ENCODE results near the gene DRD2. TPM values are rescaled to one million over a fixed set of nuclear protein-coding genes. Genes with fewer than 3 reads are reported as not detected.

The DRD2 gene
- total and polyA plus RNA-seq, 2 donors (not counting 3 experiments of a cell fraction or from before 2014, with no cell fraction given): not detected

GRCh38 chr11:113412675-113413074, 62.5 kb downstream of the DRD2 start:
- no peak for DNase-seq (ENCODE audit: low read depth, low spot score)
- BruUV-seq (replicated peaks): no TSS peak

More at GRCh38 chr11:113412675-113413074, 62.5 kb downstream of the DRD2 start:
- Histone ChIP-seq H3K4me1 (ENCODE audit: control insufficient read depth, extremely low read depth, insufficient read depth, low read length) (no peaks in the 10 kb centered on the region), H3K27ac (ENCODE audit: insufficient read depth, low read depth, low read length) (no peak overlapping the region), H3K4me2 (ENCODE audit: insufficient read depth, low read length) (no peak overlapping the region), H3K9me3 (replicated peaks; ENCODE audit: control insufficient read depth, insufficient read depth, low read length) (no peaks in the 10 kb centered on the region), H3K27me3 (ENCODE audit: control insufficient read depth in 2 of 2, insufficient read depth in 2 of 2, low read length in 2 of 2) (no peaks in the 10 kb centered on the region), H4K20me1 (replicated peaks; ENCODE audit: control insufficient read depth, extremely low read depth, insufficient read depth, low read length) (no peaks in the 10 kb centered on the region), H3K4me3 (replicated peaks in 1 of 3; ENCODE audit: insufficient read depth in 1 of 3, low read depth in 1 of 3, low read length in 3 of 3) (no peak overlapping the region), H3K79me2 (ENCODE audit: control insufficient read depth, insufficient read depth, low read length) (no peaks in the 10 kb centered on the region), H3K36me3 (ENCODE audit: control insufficient read depth in 2 of 2, extremely low read depth in 1 of 2, insufficient read depth in 2 of 2, low read length in 2 of 2) (no peaks in the 10 kb centered on the region), H2AFZ (ENCODE audit: low read depth, low read length) (no peak overlapping the region), H3K9ac (replicated peaks; ENCODE audit: extremely low read depth, insufficient read depth, low read length) (no peak overlapping the region), H3K9me1 (replicated peaks; ENCODE audit: control insufficient read depth, extremely low read depth, insufficient read depth, low read length) (no peaks in the 10 kb centered on the region)
- ChIA-PET CTCF (no interaction called here), POLR2A (no interaction called here)
- intact Hi-C loops (cut with micrococcal nuclease) (no loop called here), dilution Hi-C loops (cut with MboI; ENCODE audit: extremely low pct_ligation_motif_present, low sequenced_read_pairs) (no loop called here)
- no peak for FAIRE-seq
- TF ChIP-seq CTCF (IDR thresholded peaks at IDR 0.05; ENCODE audit: extremely low read depth in 1 of 2, insufficient read depth in 1 of 2, low read depth in 1 of 2, low read length in 2 of 2) (no peak), EZH2 (IDR thresholded peaks at IDR 0.05; ENCODE audit: borderline replicate concordance, low read depth, low read length, severe bottlenecking) (no peak), MYC (IDR thresholded peaks at IDR 0.05; ENCODE audit: low read depth, low read length) (no peak), GATA2 (IDR thresholded peaks at IDR 0.05; ENCODE audit: insufficient read depth, insufficient read length, low read depth, low read length) (no peak), POLR2A (IDR thresholded peaks at IDR 0.05; ENCODE audit: low read depth, low read length) (no peak), POLR2AphosphoS5 (IDR thresholded peaks at IDR 0.05; ENCODE audit: insufficient read depth, low read depth, low read length) (no peak), FOS (IDR thresholded peaks at IDR 0.05; ENCODE audit: borderline replicate concordance, insufficient read depth, low read length) (no peak), JUN (IDR thresholded peaks at IDR 0.05; ENCODE audit: borderline replicate concordance, insufficient read depth, insufficient read length, low read depth) (no peak)
- TF ChIP-seq, protein P1, sequence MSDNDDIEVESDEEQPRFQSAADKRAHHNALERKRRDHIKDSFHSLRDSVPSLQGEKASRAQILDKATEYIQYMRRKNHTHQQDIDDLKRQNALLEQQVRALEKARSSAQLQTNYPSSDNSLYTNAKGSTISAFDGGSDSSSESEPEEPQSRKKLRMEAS (IDR thresholded peaks at IDR 0.05; ENCODE audit: insufficient read depth, insufficient read length): no peak

Measured in endothelial cell of umbilical vein (primary cell).